Spleen (tissue), 7 donors: ENCODE data around the gene SLC38A2.

Experiments used
- POLR2A ChIP-seq, 3 donors: fragments of 450-650 bp; IDR thresholded peaks; one replicate each; pipeline ENCODE4 v1.5.1; 2017; ENCODE audit warnings: antibody characterized with exemption in 3 of 3, mild to moderate bottlenecking in 1 of 3
- POLR2AphosphoS5 ChIP-seq, 3 donors: sonication (generic); formaldehyde crosslinking; IDR thresholded peaks; one replicate each; pipeline ENCODE4 v1.5.1; 2017; ENCODE audit warnings: antibody characterized with exemption in 3 of 3
- TF ChIP-seq, protein P1 (sequence below), 11 experiments: fragments of 200-600 bp in 7 of 11; fragments of 450-650 bp in 4 of 11; sonication (generic) in 4 of 11; IDR thresholded peaks in 8 of 11; conservative IDR thresholded peaks in 3 of 11; 1 replicate in 7 of 11; 2 replicates in 4 of 11; pipeline versions ENCODE4 v1.4.0 to v1.8.0; 2016 to 2021; ENCODE audit warnings: antibody characterized with exemption in 11 of 11, inconsistent platforms in 4 of 11, mild to moderate bottlenecking in 1 of 11
- donor health status: DM: no; HTN: no; CAD: no; lungs with moderate emphysema.
- donor health status: DM: no; HTN: no; CAD: no.
- donor health status: DM: no; HTN: no; CAD: no.

DNA sequence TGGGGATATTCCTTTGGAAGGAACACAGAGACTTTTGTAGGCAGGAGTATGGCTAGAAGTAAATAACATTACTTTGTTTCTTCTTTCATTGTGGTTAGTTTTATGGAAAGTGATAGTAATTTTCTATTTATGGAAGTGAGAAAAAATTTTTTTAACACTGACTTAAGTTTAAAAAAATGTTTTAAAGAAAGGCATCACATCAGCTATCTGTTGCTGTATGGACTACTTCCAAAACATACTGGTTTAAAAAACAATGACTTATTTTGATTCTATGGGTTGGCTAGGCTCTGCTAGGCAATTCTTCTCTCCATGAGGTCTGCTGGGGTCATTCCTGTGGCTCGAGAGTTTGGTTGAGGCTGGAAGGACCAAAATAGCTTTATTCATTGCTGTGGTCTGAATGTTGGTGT is 31.7 kb upstream of the SLC38A2 start:
- TF ChIP-seq, protein P1, sequence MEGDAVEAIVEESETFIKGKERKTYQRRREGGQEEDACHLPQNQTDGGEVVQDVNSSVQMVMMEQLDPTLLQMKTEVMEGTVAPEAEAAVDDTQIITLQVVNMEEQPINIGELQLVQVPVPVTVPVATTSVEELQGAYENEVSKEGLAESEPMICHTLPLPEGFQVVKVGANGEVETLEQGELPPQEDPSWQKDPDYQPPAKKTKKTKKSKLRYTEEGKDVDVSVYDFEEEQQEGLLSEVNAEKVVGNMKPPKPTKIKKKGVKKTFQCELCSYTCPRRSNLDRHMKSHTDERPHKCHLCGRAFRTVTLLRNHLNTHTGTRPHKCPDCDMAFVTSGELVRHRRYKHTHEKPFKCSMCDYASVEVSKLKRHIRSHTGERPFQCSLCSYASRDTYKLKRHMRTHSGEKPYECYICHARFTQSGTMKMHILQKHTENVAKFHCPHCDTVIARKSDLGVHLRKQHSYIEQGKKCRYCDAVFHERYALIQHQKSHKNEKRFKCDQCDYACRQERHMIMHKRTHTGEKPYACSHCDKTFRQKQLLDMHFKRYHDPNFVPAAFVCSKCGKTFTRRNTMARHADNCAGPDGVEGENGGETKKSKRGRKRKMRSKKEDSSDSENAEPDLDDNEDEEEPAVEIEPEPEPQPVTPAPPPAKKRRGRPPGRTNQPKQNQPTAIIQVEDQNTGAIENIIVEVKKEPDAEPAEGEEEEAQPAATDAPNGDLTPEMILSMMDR (IDR thresholded peaks at IDR 0.05 in 8 of 11, conservative IDR thresholded peaks at IDR 0.05 in 3 of 11) = no peak
- TF ChIP-seq POLR2A (IDR thresholded peaks at IDR 0.05) (no peak), POLR2AphosphoS5 (IDR thresholded peaks at IDR 0.05) (no peak)
